PC-9 (cell line): ENCODE measurements around the gene MLH1. TPM values are rescaled to one million over a fixed set of nuclear protein-coding genes. Genes with fewer than 3 reads are reported as not detected.
"Not testable (repeated sequence)": the region's sequence is repeated elsewhere in the genome, so short reads cannot be mapped to it uniquely, and the experiment has no call there.

ENCODE experiments used
- BruUV-seq: library from RNA; stranded (reverse); fragments of 400-500 nt; replicated peaks from 2 replicates; lab custom pipeline; 2021; lab: Mats Ljungman, UMichigan
- CTCF ChIA-PET: fragments of 300-600 bp; sonication (Branson Sonifier 250); formaldehyde crosslinking; loops from one replicate; lab custom pipeline; 2022; ENCODE audit warnings: antibody characterized with exemption; lab: Charles Lee
- POLR2A ChIA-PET: fragments of 300-600 bp; sonication (Branson Sonifier 250); formaldehyde crosslinking; loops from one replicate; lab custom pipeline; 2022; ENCODE audit warnings: antibody characterized with exemption; ENCODE audit not compliant: unreplicated experiment; lab: Charles Lee
- DNase-seq, 2 experiments: peaks; one replicate each; pipeline versions ENCODE4 v3.0.0 to v3.0.0-alpha.2; 2015 to 2022; ENCODE audit warnings: mixed read lengths in 1 of 2
- H2AFZ ChIP-seq: fragments of 200-600 bp; sonication (generic); 2 replicates; pipeline ENCODE4 v1.8.1; 2017; ENCODE audit warnings: antibody characterized with exemption
- H3F3A ChIP-seq: fragments of 200-600 bp; sonication (generic); 2 replicates; pipeline ENCODE4 v1.8.1; 2017; ENCODE audit warnings: antibody characterized with exemption, mild to moderate bottlenecking, low read depth; ENCODE audit not compliant: insufficient read depth
- H3K27ac ChIP-seq: fragments of 200-600 bp; sonication (generic); 2 replicates; pipeline ENCODE4 v1.6.1; 2016; ENCODE audit warnings: mixed run types
- H3K27me3 ChIP-seq: fragments of 200-600 bp; sonication (generic); 2 replicates; pipeline ENCODE4 v1.6.1; 2016; ENCODE audit warnings: low read depth, mixed run types; ENCODE audit not compliant: insufficient read depth
- H3K36me3 ChIP-seq: fragments of 200-600 bp; sonication (generic); 2 replicates; pipeline ENCODE4 v1.6.1; 2016; ENCODE audit warnings: low read depth, mixed run types
- H3K4me1 ChIP-seq: fragments of 200-600 bp; sonication (generic); replicated peaks from 2 replicates; pipeline ENCODE4 v1.6.1; 2016; ENCODE audit warnings: mixed run types; ENCODE audit not compliant: insufficient read depth
- H3K4me2 ChIP-seq: fragments of 200-600 bp; sonication (generic); 2 replicates; pipeline ENCODE4 v1.6.1; 2017; ENCODE audit warnings: mixed run types
- H3K4me3 ChIP-seq: fragments of 200-600 bp; sonication (generic); 2 replicates; pipeline ENCODE4 v1.6.1; 2016; ENCODE audit warnings: mixed run types
- H3K79me2 ChIP-seq: fragments of 200-600 bp; sonication (generic); 2 replicates; pipeline ENCODE4 v1.6.1; 2017; ENCODE audit warnings: low read depth, mixed run types
- H3K9me2 ChIP-seq: fragments of 200-600 bp; sonication (generic); 2 replicates; pipeline ENCODE4 v1.8.1; 2017; ENCODE audit warnings: mild to moderate bottlenecking; ENCODE audit not compliant: insufficient read depth
- H3K9me3 ChIP-seq: fragments of 200-600 bp; sonication (generic); 2 replicates; pipeline ENCODE4 v1.8.1; 2016; ENCODE audit warnings: low read depth; ENCODE audit not compliant: insufficient read depth
- H4K20me1 ChIP-seq: fragments of 200-600 bp; sonication (generic); 2 replicates; pipeline ENCODE4 v1.8.1; 2017; ENCODE audit not compliant: insufficient read depth
- CTCF ChIP-seq: fragments of 200-600 bp; sonication (generic); conservative IDR thresholded peaks from 2 replicates; pipeline ENCODE4 v1.6.1; 2017; ENCODE audit warnings: mixed run types, antibody characterized with exemption, mild to moderate bottlenecking, moderate library complexity
- EZH2 ChIP-seq: fragments of 200-600 bp; sonication (generic); IDR thresholded peaks from 2 replicates; pipeline ENCODE4 v1.8.0; 2017; ENCODE audit warnings: antibody characterized with exemption, low read depth
- intact Hi-C: fragments of 100-400 bp; cut with micrococcal nuclease; formaldehyde crosslinking; loops from one replicate; pipeline ENCODE4 v1.10.0; 2022; ENCODE audit not compliant: unreplicated experiment
- total RNA-seq: library from RNA; stranded (reverse); gene quantifications from 2 replicates; pipeline ENCODE4 v1.2.3, GENCODE V29; 2021

Gene MLH1
- total RNA-seq, 1 experiment from 2014 or later, result 30.9 TPM

GRCh38 chr3:37039161-37039846 lies 46.0 kb downstream of the MLH1 start:
- no peak overlapping the region for H3K4me3 ChIP-seq
- no peaks in the 10 kb centered on the region for H4K20me1 ChIP-seq
- no peak overlapping the region for H2AFZ ChIP-seq
- H3K36me3 ChIP-seq, result peaks cover under 1% of the 10 kb centered on the region; the same call in 1 of the 2 replicates
- BruUV-seq, result no TSS peak
- H3K79me2 ChIP-seq, result no peaks in the 10 kb centered on the region
- H3K4me2 ChIP-seq, result no peak overlapping the region
- DNase-seq, result no peak
- intact Hi-C loops, result no loop called here
- H3K27ac ChIP-seq, result no peak overlapping the region
- TF ChIP-seq EZH2 (no peak), CTCF (no peak)
- no peaks in the 10 kb centered on the region for H3K27me3 ChIP-seq
- no peaks in the 10 kb centered on the region for H3K4me1 ChIP-seq
- CTCF ChIA-PET, result no interaction called here
- no peaks in the 10 kb centered on the region for H3K9me3 ChIP-seq
- POLR2A ChIA-PET, result no interaction called here
- no peaks in the 10 kb centered on the region for H3K9me2 ChIP-seq
- H3F3A ChIP-seq, result no peaks in the 10 kb centered on the region

GRCh38 chr3:37040231-37040630 lies 46.9 kb downstream of the MLH1 start:
- Histone ChIP-seq H3K4me3 (no peak overlapping the region), H4K20me1 (no peaks in the 10 kb centered on the region), H3K9me2 (no peaks in the 10 kb centered on the region), H3K4me1 (no peaks in the 10 kb centered on the region), H3K27ac (no peak overlapping the region), H3K4me2 (no peak overlapping the region), H3K27me3 (no peaks in the 10 kb centered on the region), H2AFZ (no peak overlapping the region), H3K79me2 (no peaks in the 10 kb centered on the region), H3K9me3 (no peaks in the 10 kb centered on the region), H3F3A (no peaks in the 10 kb centered on the region), H3K36me3 (no peaks in the 10 kb centered on the region)
- intact Hi-C loops, result no loop called here
- ChIA-PET CTCF (no interaction called here), POLR2A (interaction anchor here (0.6 kb wide), 1 partner anchor 15 kb away, joined by 3 read pairs; no protein-coding TSS in a partner anchor)
- no peak for TF ChIP-seq CTCF
- no peak for TF ChIP-seq EZH2
- BruUV-seq, result no TSS peak
- no peak for DNase-seq

GRCh38 chr3:37041546-37042195 lies 48.4 kb downstream of the MLH1 start:
- intact Hi-C loops, result no loop called here
- H3K27me3 ChIP-seq, result no peaks in the 10 kb centered on the region
- H3K4me1 ChIP-seq, result no peaks in the 10 kb centered on the region
- BruUV-seq, result no TSS peak
- H3K9me2 ChIP-seq, result no peaks in the 10 kb centered on the region
- no peaks in the 10 kb centered on the region for H3K36me3 ChIP-seq
- H3F3A ChIP-seq, result no peaks in the 10 kb centered on the region
- DNase-seq, result no peak
- ChIA-PET POLR2A (no interaction called here), CTCF (no interaction called here)
- no peaks in the 10 kb centered on the region for H4K20me1 ChIP-seq
- no peaks in the 10 kb centered on the region for H3K9me3 ChIP-seq
- TF ChIP-seq CTCF (no peak), EZH2 (no peak)
- no peak overlapping the region for H2AFZ ChIP-seq
- no peaks in the 10 kb centered on the region for H3K79me2 ChIP-seq
- no peak overlapping the region for H3K4me3 ChIP-seq
- no peak overlapping the region for H3K27ac ChIP-seq
- no peak overlapping the region for H3K4me2 ChIP-seq

GRCh38 chr3:37042712-37043111 lies 49.4 kb downstream of the MLH1 start:
- H2AFZ ChIP-seq, CTCF ChIA-PET, H3K4me2 ChIP-seq, intact Hi-C loops, DNase-seq, H3K4me3 ChIP-seq, H3K27ac ChIP-seq, H3K36me3 ChIP-seq, H3K4me1 ChIP-seq, POLR2A ChIA-PET, BruUV-seq, H3K27me3 ChIP-seq, H3K79me2 ChIP-seq, H4K20me1 ChIP-seq, H3F3A ChIP-seq, H3K9me2 ChIP-seq, H3K9me3 ChIP-seq: not testable (repeated sequence)
